HG02885 (cell line): Measurements from ENCODE around the gene TMEM158.

ENCODE experiments used
- ATAC-seq: cut with Tn5 transposase; IDR thresholded peaks from one replicate; pipeline ENCODE4 v1.9.1; 2021; ENCODE audit warnings: mild to moderate bottlenecking; ENCODE audit not compliant: unreplicated experiment, poor library complexity

TMEM158 gene

DNA sequence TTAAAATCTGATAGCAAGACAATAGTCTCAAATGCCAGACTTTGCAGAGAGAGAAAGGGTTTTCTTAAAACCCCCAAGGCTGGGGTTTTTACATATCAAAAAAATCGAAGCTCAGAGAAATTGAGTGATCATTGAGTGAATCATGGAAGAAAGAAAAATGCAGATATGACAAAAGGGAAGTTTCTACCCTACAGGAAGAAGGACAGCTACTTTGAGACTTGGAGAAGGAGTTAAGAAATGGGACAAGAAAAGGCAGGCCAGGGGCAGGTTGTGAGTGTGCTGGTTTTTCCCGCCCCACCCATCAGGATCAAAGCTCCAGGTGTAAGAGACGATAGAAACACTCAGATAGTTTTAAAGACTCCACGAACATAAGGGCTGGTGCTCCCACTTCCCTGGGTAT lies 18.6 kb downstream of the TMEM158 start:
- no peak for ATAC-seq

DNA sequence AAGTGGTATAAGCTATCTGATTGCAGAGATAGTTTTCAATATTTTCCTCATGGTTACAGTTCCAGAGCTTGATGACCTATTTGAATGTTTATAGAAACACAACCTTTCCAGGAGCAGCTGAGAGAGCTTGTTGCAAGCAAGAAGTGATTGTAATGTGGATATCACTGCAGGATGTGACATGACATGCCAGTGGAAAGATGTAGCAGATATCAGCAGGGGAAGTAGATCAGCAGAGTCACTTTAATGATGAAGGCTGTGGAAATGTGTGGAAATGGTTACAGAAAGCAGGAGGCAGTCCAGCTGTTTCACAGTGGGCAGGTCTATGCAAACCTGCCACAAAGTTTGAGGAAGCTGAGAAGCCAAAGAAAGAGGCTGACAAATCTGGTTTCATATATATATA lies 21.0 kb downstream of the TMEM158 start:
- no peak for ATAC-seq

DNA sequence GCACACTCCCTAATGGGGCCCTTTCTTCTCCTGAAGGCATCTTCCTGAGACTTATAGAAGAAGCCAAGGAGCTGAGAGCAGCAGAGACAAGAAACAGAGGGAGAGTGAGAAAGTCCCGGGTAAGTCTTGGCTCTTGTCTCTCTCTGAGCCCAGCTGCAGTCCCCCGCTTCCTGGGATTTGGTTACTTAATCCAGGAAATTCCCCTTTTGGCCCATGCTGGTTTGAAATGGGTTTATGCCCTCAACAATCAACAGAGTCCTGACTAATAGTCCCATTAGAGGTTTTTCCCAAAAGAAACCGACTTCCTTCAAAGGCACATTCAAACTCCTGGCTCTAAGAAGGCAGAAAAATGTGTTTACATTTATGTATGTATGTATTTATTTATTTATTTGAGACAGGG lies 22.0 kb downstream of the TMEM158 start:
- no peak for ATAC-seq

DNA sequence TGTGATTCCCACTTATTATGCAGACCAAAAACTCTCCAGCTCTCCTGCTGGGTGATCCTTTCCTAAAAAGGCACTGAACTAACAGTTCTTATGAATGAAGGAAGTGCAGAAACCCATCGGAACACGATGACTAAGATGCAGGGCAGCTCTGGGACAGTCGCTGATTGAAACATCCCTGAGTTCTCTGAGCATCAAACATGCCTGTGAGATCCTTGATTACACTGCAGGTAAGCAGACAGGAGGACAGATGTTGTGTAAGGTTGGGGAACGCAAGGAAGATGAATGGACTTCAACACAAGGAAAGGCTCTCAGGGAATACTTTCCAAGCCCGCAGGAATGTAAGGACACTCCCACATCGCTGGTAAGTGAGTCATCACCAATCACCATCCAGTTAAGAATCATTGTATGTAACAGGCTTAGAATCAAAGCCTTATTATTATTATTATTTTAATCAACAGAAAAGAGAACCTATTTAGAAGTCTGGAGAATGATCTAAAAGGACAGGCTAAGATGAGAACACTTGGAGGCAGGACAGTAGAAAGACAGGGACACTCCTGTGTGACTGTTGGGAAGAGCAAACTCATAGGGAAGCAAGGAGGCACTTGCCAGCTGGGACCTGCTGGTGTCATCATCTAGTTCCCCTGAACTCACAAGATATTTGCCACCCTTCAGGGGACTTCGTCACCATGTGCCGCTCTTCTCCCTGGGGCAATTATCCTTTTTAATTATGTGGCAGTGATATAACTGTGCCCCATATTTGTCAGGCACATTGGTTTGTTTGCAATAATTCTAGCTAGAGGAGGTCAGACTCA lies 26.0 kb downstream of the TMEM158 start:
- no peak for ATAC-seq

DNA sequence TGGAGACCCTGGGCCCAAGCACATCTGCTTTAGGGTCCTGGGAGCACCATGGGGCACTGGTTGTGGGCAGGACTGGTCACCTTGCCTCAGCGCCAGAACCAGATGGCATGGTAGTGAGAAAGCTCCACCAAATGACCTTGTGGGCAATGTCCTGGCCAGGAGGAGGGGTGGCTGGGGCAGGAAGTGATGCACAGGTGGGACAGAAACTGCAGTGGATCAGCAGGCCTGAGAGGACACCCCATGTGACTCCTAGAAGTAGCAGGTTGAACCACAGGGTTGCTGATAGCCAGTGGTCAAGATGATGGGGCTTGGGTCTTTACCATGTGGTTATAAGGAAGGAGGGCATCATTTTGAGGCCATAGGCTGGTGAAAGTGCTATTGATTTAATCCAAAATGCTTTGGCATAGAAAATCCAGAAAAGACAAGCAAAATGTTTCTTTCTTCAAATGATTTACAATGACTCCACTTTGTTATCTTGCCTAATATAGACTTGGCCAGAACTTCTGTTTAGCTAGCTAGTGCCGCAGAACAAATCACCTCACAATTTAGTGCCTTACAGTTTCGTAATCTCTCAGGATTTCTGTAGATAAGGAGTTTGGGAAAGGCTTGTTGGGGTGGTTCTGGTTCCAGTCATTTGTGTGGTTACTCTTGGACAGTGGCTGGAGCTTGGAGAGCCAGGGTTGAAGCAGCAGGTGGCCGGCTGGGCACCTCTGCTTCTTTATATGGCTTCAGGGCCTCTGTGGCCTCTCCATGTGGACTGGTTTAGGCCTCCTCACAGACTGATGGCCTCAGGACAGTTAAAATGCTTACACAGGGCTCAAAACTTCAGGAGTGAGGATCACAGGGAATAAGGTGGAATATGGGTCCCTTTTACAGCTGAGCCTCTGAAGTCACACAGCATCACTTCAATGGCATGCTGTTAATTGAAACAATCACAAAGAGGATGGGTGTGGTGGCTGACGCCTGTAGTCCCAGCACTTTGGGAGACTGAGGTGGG lies 27.5 kb downstream of the TMEM158 start:
- ATAC-seq = no peak

DNA sequence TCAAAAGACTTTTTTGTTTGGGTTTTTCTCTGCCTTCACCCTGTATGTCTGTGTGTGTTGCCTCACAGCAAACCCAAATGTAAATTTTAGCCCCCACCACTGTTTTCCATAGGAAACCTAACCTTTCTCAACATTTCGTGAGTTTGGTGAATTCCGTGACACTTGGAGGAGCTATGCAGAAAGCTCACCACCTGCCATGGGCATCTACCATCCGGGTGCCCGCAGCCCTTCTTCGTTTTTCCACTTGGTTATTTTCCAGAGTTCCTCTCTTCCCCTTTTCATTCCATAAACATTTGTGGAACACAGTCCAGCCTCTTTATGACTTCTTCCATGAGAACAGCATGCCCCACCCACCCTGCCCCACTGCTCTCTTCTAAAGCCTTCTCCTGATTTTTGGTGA lies 31.3 kb downstream of the TMEM158 start:
- ATAC-seq = no peak

DNA sequence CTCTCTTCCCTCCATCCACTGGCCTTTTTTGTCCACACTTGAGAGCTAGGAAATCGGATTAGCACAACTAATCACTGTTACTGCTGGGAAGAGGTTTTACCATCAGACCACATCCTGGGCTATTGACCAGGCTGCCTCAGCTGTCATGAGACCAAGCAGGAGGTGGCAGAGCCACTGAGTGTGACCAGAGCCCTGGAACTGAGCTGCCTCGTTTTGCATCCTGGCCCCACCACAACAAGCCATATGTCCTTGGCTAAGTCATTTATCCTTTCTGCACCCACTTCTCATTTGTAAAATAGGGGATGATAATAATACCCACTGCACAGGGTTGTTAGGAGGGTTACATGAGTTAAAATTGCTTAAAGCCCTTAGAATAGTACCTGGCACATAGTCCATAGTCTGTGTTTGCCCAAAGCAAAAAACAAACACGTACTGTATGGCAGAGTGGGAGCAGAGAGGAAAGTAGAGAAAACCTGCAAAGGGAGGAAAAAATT lies 34.1 kb downstream of the TMEM158 start:
- no peak for ATAC-seq

DNA sequence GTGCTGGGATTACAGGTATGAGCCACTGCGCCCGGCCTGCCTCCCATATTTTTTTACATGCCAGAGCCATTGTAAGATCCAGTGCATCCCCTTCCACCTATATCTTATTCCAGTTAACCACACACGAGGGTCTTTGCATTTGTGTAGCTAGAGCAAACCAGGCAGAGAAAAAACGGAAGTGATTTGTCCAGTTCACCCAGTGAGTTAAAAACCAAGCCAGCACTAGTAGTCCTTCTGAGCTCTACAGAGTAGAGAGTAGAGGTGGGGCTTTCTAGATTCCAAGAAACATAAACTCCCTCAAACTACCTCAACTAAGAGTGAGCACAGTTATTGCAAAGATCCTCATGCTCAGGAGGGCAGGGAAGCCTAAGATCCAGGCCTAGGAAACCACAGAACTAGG lies 34.7 kb downstream of the TMEM158 start:
- ATAC-seq = no peak

DNA sequence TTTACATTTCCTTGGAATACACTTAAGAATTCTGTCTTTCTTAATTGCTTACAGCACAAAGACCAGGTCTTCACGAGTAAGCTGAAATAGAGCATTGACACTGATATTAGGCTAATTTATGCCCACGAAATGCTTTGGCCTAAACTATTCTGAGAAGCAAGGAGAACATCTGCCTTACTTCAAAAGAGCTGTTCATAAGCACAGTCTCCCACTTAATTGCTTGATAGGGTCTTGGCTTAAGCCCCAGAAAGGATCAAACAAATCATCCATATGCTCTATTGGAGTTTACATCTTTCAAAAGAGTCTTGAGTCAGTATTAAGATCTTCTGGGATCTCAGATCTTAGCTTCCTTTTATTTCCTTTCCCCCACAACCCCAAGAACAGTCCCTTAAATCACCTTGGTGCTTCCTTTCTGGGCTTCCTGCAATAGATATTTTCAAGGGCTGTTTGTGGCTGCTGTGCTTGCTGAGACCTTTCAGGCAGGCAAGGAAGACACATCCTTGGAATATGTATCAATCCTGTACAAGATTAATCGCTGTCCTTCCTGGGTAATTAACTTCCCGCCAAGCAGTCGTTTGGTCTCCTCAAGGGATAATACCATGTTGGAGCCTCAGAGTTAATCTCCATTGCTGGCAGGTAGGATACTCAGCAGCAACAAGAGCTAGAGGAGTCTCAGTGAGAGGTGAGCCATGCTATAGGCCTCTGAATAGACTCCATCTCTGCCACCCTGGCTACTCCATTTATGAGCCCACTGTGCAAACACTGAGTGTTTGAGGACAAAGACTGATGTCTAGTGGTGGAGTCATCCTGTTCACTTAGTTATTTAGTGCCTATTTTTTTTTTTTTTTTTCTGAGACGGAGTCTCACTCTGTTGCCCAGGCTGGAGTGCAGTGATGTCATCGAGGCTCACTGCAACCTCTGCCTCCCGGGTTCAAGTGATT lies 37.1 kb downstream of the TMEM158 start:
- no peak for ATAC-seq

DNA sequence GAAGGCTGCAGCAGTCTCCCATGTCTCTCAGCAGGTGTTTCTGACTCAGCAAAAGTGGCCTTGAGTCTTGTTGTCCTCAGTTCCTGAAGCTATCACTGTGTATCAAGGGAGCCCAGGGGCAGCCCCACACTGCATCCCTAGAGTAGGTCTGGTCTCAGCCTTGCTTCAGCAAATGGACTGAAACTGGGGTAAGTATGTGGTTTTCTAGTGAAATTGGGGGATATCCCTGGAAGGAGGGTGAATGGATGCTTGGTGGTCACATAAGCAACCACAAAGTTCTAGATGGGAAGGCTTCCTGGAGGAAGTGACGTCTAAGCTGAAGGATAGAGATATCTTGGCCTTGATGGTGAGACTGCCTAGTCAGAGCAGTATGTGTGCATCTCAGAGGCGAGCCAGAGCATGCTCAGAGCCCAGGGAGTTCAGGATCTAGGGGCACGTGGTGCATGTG lies 38.4 kb downstream of the TMEM158 start:
- no peak for ATAC-seq

DNA sequence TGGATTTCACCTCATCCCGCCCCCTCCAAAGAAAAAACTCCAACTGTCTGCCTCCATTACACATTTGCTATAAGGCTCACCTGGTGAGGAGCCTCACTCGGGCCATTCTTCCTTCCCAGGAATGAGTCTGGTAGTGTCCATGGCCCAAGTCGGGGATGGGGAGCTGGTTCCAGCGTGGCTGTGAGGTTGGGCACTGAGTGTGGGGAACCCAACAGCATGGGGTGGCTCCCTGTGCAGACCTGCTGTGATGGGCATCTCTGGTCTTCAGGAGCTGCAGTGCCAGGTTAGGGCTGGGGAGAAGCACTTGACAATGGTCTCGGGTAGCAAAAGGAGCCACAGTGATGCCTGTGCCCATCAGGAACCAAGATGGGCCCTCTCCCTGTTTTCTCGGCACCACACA lies 39.2 kb downstream of the TMEM158 start:
- no peak for ATAC-seq

DNA sequence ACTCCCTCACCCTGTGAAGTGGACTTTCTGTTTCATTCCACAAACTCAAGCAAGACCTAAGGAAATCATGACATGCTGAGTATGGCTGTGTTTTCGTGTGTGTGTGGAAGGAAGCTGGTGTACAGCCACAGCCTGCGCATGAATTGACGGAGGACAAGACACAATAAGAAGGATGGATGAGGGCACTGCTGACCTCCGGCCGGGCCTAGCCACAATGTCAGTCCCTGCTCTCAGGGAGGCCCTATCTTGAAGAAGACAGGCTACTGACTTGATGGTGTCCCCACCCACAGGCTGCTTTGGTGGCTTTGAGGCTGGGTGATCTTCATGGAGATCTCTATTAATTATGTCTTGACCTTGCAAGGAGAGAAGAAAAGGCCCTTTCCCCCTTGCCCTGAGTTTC lies 40.6 kb downstream of the TMEM158 start:
- no peak for ATAC-seq

DNA sequence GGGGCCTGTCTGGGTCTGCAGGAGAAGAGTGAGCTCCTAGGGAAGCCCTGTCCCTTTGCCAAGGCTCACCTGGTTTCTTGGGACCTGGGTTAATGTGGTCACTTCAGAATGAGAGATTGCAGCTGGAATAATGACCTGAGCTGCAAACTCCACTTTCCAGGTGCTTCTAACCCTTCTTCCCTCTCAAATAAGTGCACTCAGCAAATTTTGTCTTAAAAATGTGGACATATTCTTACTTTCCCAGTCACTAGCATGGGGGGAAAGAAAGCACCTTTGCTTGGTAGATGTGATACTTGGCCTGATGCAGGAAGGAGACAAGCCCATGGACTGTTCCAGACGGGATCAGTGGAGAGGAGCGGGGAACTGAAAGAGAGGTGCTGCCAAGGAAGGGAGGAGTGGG lies 41.0 kb downstream of the TMEM158 start:
- no peak for ATAC-seq

DNA sequence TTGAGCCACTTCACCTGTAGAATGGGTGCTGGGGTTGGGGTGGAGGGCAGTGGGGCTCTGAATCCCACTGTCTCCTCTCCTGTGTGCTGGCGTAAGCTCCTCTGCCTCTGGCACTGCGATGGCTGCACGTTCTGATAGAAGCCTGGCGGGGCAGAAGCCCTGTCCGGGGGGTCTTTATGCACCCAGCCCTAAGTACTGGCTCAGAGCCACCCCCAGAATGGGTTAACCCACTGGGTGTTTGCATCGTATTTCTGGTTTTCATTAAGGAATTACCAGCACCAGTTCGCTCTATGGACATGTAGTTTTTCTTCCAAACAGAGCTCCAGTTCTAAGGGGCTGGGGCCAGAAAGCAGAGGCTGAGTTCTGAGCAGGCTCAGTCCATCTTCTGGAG lies 42.2 kb downstream of the TMEM158 start:
- ATAC-seq = no peak

DNA sequence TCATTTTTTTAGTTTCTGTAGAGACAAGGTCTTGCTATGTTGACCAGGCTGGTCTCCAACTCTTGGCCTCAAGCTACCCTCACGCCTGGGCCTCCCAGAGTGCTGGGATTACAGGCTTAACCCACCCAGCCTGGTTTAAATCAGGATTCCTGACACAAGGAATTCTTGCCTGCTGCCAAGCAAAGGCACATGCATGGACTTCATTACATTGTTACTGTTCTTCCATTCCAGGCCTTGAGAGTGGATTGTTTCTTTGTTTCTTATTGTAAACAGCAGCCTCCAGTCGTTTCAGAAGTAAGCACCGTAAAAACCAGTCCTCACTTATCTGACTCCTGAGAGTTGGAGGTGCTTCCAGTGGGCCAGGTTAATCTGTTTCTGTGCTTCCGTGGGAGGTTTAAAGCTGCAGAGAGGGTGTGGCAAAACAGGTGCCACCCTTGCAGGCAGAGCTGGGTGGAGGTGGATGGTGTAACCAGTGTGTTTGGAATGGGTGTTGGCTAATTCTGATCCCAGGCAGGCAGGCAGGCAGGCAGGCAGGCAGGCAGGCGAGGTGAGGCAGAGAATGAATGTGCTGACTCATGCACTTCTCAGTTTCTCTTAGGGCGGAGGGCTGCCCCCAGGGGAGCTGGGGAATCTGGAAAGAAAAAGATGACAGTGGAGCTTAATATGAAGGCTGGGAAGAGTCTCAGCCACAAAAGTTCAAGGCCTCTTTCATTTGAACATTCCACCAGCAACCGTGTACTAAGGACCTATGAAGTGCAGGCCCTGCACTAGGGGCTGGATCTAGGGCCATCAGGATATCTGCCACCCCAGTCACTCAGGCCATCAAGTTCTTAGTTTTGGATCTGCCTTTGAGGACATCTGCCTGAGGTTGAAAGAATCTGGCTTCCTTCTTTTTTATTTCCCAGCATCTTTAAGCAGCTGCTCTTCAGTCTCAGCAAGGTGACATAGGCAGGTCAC lies 42.9 kb downstream of the TMEM158 start:
- ATAC-seq = no peak

DNA sequence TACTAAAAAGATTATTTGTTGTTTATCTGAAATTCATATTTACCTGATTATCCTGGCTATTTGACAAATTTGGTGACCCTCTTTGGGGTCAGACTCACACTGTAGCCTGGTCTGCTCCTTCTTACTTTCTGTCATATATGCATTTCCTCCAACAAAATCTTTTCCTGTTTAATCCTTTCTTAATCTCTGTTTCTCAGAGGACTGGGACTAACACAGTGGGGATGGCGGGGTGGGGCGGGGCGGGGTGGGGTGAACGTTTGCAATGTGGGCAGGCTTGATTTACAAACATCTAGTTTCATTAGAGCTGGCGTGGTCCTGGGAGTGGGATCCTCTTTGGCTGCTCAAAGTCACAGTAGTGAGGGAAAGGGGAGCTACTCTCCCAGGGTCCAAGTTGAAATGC lies 44.6 kb downstream of the TMEM158 start:
- ATAC-seq = no peak

DNA sequence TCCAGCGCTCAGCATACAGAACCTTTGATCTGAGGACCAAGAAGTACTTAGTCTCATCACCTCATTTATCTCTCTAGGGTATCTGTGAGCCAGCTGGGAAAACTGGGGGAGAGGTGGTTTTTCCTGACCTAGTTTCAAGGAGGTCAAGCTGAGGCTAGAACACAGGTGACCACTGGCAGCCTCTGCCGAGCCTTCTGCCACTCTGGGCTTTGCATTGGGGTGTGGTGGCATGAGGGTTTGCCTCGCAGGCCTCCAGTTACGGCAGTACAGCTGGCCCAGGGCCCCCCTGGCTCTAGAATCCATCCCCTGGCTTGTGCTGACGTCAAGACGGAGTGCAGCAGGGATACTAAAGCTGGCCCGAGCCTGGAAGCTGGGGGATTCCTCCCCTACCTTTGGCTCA lies 45.2 kb downstream of the TMEM158 start:
- ATAC-seq = no peak

DNA sequence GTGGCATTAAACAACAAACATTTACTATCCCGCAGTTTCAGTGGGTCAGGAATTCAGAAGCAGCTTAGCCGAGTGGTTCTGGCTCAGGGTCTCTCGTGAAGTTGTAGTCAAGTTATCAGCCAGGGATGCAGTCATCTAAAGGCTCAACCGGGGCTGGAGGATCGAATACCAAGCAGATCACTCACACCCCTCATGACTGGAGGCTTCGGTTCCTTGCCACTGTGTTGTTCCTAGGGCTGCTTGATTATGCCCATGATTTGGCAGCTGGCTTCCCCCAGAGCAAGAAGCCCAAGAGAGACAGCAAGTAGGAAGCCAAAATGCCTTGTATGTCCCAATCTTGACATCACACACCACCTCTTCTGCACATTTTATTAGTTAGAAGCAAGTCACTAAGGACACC lies 46.0 kb downstream of the TMEM158 start:
- no peak for ATAC-seq

DNA sequence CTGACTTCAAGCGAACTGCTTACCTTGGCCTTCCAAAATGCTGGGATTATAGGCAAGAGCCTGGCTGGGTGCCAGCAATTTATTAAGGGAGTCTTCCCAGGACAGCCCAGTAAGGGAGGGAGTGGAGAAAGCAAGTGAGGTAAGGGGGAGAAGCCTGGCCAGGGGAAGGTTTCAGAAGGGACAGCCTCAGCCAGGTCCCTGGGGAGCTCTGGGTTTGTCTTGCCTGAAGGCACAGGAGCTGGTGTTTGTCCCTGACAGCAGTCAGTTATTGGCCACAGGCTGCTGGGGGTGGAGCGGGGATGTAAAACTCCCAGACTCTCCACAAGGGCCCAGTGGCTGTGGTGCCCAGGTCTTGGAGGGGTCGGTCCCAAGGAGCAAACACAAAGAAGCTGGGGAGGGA lies 46.9 kb downstream of the TMEM158 start:
- ATAC-seq = no peak
